Transverse colon (tissue), 4 donors: ENCODE data around the gene CUTA. TPM values are rescaled to one million over a fixed set of nuclear protein-coding genes. Genes with fewer than 3 reads are reported as not detected.

Source experiments
- DNase-seq: peaks from one replicate; pipeline ENCODE4 v3.0.0-alpha.2; 2019
- H3K27ac ChIP-seq, 4 donors: fragments of 200-600 bp; sonication (generic); 2 replicates each; pipeline ENCODE4 v1.5.1; 2016 to 2018; ENCODE audit warnings: inconsistent platforms in 4 of 4
- H3K27me3 ChIP-seq: fragments of 200-600 bp; sonication (generic); 2 replicates; pipeline ENCODE4 v1.5.1; 2017; ENCODE audit warnings: inconsistent platforms
- H3K36me3 ChIP-seq, 4 donors: fragments of 200-600 bp; sonication (generic); 2 replicates each; pipeline ENCODE4 v1.5.1; 2017 to 2019; ENCODE audit warnings: inconsistent platforms in 4 of 4
- H3K4me1 ChIP-seq, 4 donors: fragments of 200-600 bp; sonication (generic); 2 replicates each; pipeline ENCODE4 v1.5.1; 2017 to 2020; ENCODE audit warnings: inconsistent platforms in 4 of 4
- H3K4me3 ChIP-seq, 4 donors: fragments of 200-600 bp; sonication (generic); 1 replicate in 1 of 4; 2 replicates in 3 of 4; pipeline versions ENCODE4 v1.5.1 to v1.6.1; 2017 to 2019; ENCODE audit warnings: inconsistent platforms in 4 of 4
- H3K9me3 ChIP-seq, 2 donors: fragments of 200-600 bp; sonication (generic); 2 replicates each; pipeline ENCODE4 v1.5.1; 2017 to 2019; ENCODE audit warnings: inconsistent platforms in 2 of 2
- CTCF ChIP-seq, 5 experiments: fragments of 200-600 bp in 3 of 5; fragments of 450-650 bp in 2 of 5; sonication (generic) in 3 of 5; IDR thresholded peaks; 1 replicate in 2 of 5; 2 replicates in 3 of 5; pipeline ENCODE4 v1.5.1; 2016 to 2017; ENCODE audit warnings: antibody characterized with exemption in 5 of 5, inconsistent platforms in 3 of 5, mild to moderate bottlenecking in 2 of 5, moderate library complexity in 1 of 5
- EP300 ChIP-seq: sonication (generic); formaldehyde crosslinking; IDR thresholded peaks from one replicate; pipeline ENCODE4 v1.6.1; 2017; ENCODE audit warnings: antibody characterized with exemption, low read depth
- POLR2A ChIP-seq: fragments of 450-650 bp; IDR thresholded peaks from one replicate; pipeline ENCODE4 v1.6.1; 2016; ENCODE audit warnings: antibody characterized with exemption, mild to moderate bottlenecking, moderate library complexity
- POLR2AphosphoS5 ChIP-seq, 3 donors: sonication (generic); formaldehyde crosslinking; IDR thresholded peaks; one replicate each; pipeline ENCODE4 v1.6.1; 2016; ENCODE audit warnings: antibody characterized with exemption in 3 of 3
- WGBS, 2 donors: methylation state at CpG; one replicate each; pipeline ENCODE4 v1.1.5; 2018; ENCODE audit warnings: low coverage in 1 of 2; 5-methylcytosine and 5-hydroxymethylcytosine counted together
- in situ Hi-C, 4 donors: fragments of 200-750 bp; cut with MboI; loops; one replicate each; pipeline versions ENCODE4 v1.15.0 to v1.15.1; 2017; ENCODE audit warnings: low sequenced_read_pairs in 3 of 4, low pct_ligation_motif_present in 1 of 4, low pct_unique_long_range_greater_than_20kb in 1 of 4
- intact Hi-C: fragments of 100-400 bp; cut with DNase I; formaldehyde crosslinking; loops from one replicate; pipeline ENCODE4 v1.15.1; 2023; ENCODE audit warnings: low total_unique reads
- total RNA-seq, 4 donors: library from RNA; depleted of rRNA; stranded (reverse); fragments of >200 nt; gene quantifications; one replicate each; pipeline ENCODE4 v1.1.0, GENCODE V29; 2016

Gene CUTA
- total RNA-seq, 4 donors from 2014 or later = 18.9 to 134 (median 91.3) TPM

GRCh38 chr6:33416386-33417127 is 1.4 kb downstream of the CUTA start:
- H3K9me3 ChIP-seq = no peaks in the 10 kb centered on the region
- in situ Hi-C loops (loop anchor here in 1 of 4 donors (25.0 kb wide), 1 partner anchor 454 kb away; the partner anchor contains the start of genes BRD2 and HLA-DMA), intact Hi-C loops (loop anchor here (5.0 to 10.0 kb wide), 2 partner anchors 102 to 1631 kb away; partner anchors contain the start of genes TAPBP and ZBTB22)
- peaks cover 30 to 66% (median 45%) of the 10 kb centered on the region in 4 donors for H3K4me1 ChIP-seq
- H3K27me3 ChIP-seq = no peaks in the 10 kb centered on the region
- H3K36me3 ChIP-seq = peaks cover 0 to 24% (median 8%) of the 10 kb centered on the region in 4 donors
- H3K4me3 ChIP-seq = peak overlapping the region; percentile 60 to 75 (median 72)
- 32 to 46% methylated on average over 5 to 12 of the region's 12 CpGs for WGBS, 2 donors
- peak overlapping the region; percentile 91 to 96 (median 94) for H3K27ac ChIP-seq
- DNase-seq = no peak
- no peak for TF ChIP-seq EP300
- TF ChIP-seq POLR2A = no peak
- no peak for TF ChIP-seq POLR2AphosphoS5 (IDR thresholded peaks at IDR 0.05)
- no peak for TF ChIP-seq CTCF (IDR thresholded peaks at IDR 0.05)

GRCh38 chr6:33415831-33416230 is 2.1 kb downstream of the CUTA start:
- in situ Hi-C loops (loop anchor here in 1 of 4 donors (25.0 kb wide), 1 partner anchor 454 kb away; the partner anchor contains the start of genes BRD2 and HLA-DMA), intact Hi-C loops (loop anchor here (5.0 to 10.0 kb wide), 2 partner anchors 101 to 1631 kb away; partner anchors contain the start of genes TAPBP and ZBTB22)
- Histone ChIP-seq H3K27me3 (no peaks in the 10 kb centered on the region), H3K27ac (peak overlapping the region in 3 of 4 donors; percentile 21 to 93 (median 91)), H3K4me1 (peaks cover 31 to 69% (median 48%) of the 10 kb centered on the region in 4 donors), H3K4me3 (no peak overlapping the region), H3K9me3 (no peaks in the 10 kb centered on the region), H3K36me3 (peaks cover 0 to 24% (median 8%) of the 10 kb centered on the region in 4 donors)
- WGBS, 2 donors = 57 to 72% methylated on average over 1 to 9 of the region's 9 CpGs
- TF ChIP-seq POLR2AphosphoS5 (IDR thresholded peaks at IDR 0.05) (no peak), POLR2A (no peak), CTCF (IDR thresholded peaks at IDR 0.05) (no peak), EP300 (no peak)
- no peak for DNase-seq

- in situ Hi-C loops = loop anchor here in 1 of 4 donors (25.0 kb wide), 1 partner anchor 452 kb away; the partner anchor contains the start of genes BRD2 and HLA-DMA
- TF ChIP-seq POLR2A = no peak
- TF ChIP-seq CTCF (IDR thresholded peaks at IDR 0.05) = peak in 1 of 5 experiments; percentile 5
Measured at GRCh38 chr6:33414592-33415271, 3.2 kb downstream of the CUTA start.

More at GRCh38 chr6:33414592-33415271, 3.2 kb downstream of the CUTA start:
- DNase-seq = no peak
- peaks cover 31 to 63% (median 49%) of the 10 kb centered on the region in 4 donors for H3K4me1 ChIP-seq
- intact Hi-C loops = loop anchor here (5.0 to 10.0 kb wide), 2 partner anchors 100 to 1633 kb away; partner anchors contain the start of genes TAPBP and ZBTB22
- 79% methylated on average over 2 to 9 of the region's 12 CpGs for WGBS, 2 donors
- H3K27me3 ChIP-seq = no peaks in the 10 kb centered on the region
- H3K9me3 ChIP-seq = no peaks in the 10 kb centered on the region
- H3K4me3 ChIP-seq = no peak overlapping the region
- peak overlapping the region in 1 of 4 donors; percentile 91 for H3K27ac ChIP-seq
- H3K36me3 ChIP-seq = peaks cover 0 to 24% (median 8%) of the 10 kb centered on the region in 4 donors
